LHCN-M2 (cell line): ENCODE results near the gene NSMCE4A. TPM values are rescaled to one million over a fixed set of nuclear protein-coding genes. Genes with fewer than 3 reads are reported as not detected.
A peak's percentile ranks its signal among the peaks of the same experiment; 100 is the strongest.
"Not testable (repeated sequence)": the region's sequence is repeated elsewhere in the genome, so short reads cannot be mapped to it uniquely, and the experiment has no call there.

ENCODE experiments used
- DNase-seq: peaks from one replicate; pipeline ENCODE4 v3.0.0-alpha.2; 2012; ENCODE audit warnings: low read depth
- polyA plus RNA-seq: library from polyadenylated mRNA; unstranded; fragments of >200 nt; gene quantifications from one replicate; pipeline ENCODE4 v1.2.1, GENCODE V29; 2012; ENCODE audit warnings: missing spikeins
- total RNA-seq: library from RNA; depleted of rRNA; stranded (reverse); fragments of >200 nt; gene quantifications from 2 replicates; pipeline ENCODE4 v1.2.3, GENCODE V29; 2014; rRNA removed

Gene NSMCE4A
- 40.2 and 44.8 TPM in 2 replicates for total RNA-seq
- 10.4 TPM for polyA plus RNA-seq

GRCh38 chr10:121974535-121975294 is at the start of gene NSMCE4A:
NSMCE4A (minus strand) TSS chr10:121975217; CDS start chr10:121975165, 52 bp downstream.
- peak; percentile 65 for DNase-seq

- not testable (repeated sequence) for DNase-seq
These were observed 48.2 kb upstream of the NSMCE4A start for GRCh38 chr10:122023257-122023656.

- DNase-seq: no peak
These were observed 47.3 kb upstream of the NSMCE4A start for GRCh38 chr10:122022276-122022675.

- DNase-seq: no peak
These were observed 46.8 kb upstream of the NSMCE4A start for GRCh38 chr10:122021828-122022227.

- DNase-seq: no peak
These were observed 46.4 kb upstream of the NSMCE4A start for GRCh38 chr10:122021379-122021778.

- DNase-seq: no peak
These were observed 45.2 kb upstream of the NSMCE4A start for GRCh38 chr10:122020226-122020625.

GRCh38 chr10:122019414-122019975 is 44.5 kb upstream of the NSMCE4A start:
- no peak for DNase-seq

- no peak for DNase-seq
These were observed 44.0 kb upstream of the NSMCE4A start for GRCh38 chr10:122018951-122019413.

GRCh38 chr10:122018491-122018890 is 43.5 kb upstream of the NSMCE4A start:
- no peak for DNase-seq

- DNase-seq: not testable (repeated sequence)
These were observed 42.9 kb upstream of the NSMCE4A start for GRCh38 chr10:122017926-122018325.

GRCh38 chr10:122014652-122015248 is 39.7 kb upstream of the NSMCE4A start:
- DNase-seq: no peak

- no peak for DNase-seq
These were observed 38.3 kb upstream of the NSMCE4A start for GRCh38 chr10:122013311-122013780.

GRCh38 chr10:122012731-122013130 is 37.7 kb upstream of the NSMCE4A start:
- DNase-seq: no peak

GRCh38 chr10:122010405-122011050 is 35.5 kb upstream of the NSMCE4A start:
- no peak for DNase-seq

GRCh38 chr10:122007415-122007814 is 32.4 kb upstream of the NSMCE4A start:
- no peak for DNase-seq

GRCh38 chr10:122001698-122002097 is 26.7 kb upstream of the NSMCE4A start:
- DNase-seq: no peak

- peak; percentile 44 for DNase-seq
These were observed 24.3 kb upstream of the NSMCE4A start for GRCh38 chr10:121999301-121999700.

- DNase-seq: no peak
These were observed 23.4 kb upstream of the NSMCE4A start for GRCh38 chr10:121998462-121998861.

- DNase-seq: no peak
These were observed 19.5 kb upstream of the NSMCE4A start for GRCh38 chr10:121994429-121994941.

GRCh38 chr10:121991727-121992126 is 16.7 kb upstream of the NSMCE4A start:
- DNase-seq: not testable (repeated sequence)

- no peak for DNase-seq
These were observed 15.1 kb upstream of the NSMCE4A start for GRCh38 chr10:121990015-121990677.
